DND-41 (cell line): Measurements from ENCODE around the gene ISYNA1.

ENCODE experiments used
- ATAC-seq: fragments of 200-7000 bp; cut with Tn5 transposase; 3 replicates; pipeline ENCODE4 v1.9.1; 2021; ENCODE audit warnings: low read depth; ENCODE audit not compliant: insufficient read depth
- DNase-seq: peaks from one replicate; pipeline ENCODE4 v3.0.0-alpha.2; 2020
- H2AFZ ChIP-seq: 2 replicates; pipeline ENCODE4 v1.6.0; 2012; ENCODE audit warnings: low read depth, low read length
- H3K27ac ChIP-seq: 2 replicates; pipeline ENCODE4 v1.5.1; 2012; ENCODE audit warnings: low read length, inconsistent platforms
- H3K27me3 ChIP-seq: fragments of 200-600 bp; sonication (generic); 2 replicates; pipeline ENCODE4 v1.6.0; 2012; ENCODE audit warnings: low read length, mild to moderate bottlenecking, inconsistent platforms; ENCODE audit not compliant: insufficient read depth, poor library complexity
- H3K36me3 ChIP-seq: 2 replicates; pipeline ENCODE4 v1.5.1; 2012; ENCODE audit warnings: low read length, inconsistent platforms; ENCODE audit not compliant: insufficient read depth
- H3K4me1 ChIP-seq: 2 replicates; pipeline ENCODE4 v1.5.1; 2012; ENCODE audit warnings: mild to moderate bottlenecking, low read length; ENCODE audit not compliant: insufficient read depth
- H3K4me2 ChIP-seq: 2 replicates; pipeline ENCODE4 v1.6.0; 2012; ENCODE audit warnings: mild to moderate bottlenecking, moderate library complexity, low read length, inconsistent platforms; ENCODE audit not compliant: insufficient read depth
- H3K4me3 ChIP-seq, 2 experiments: fragments of 200-600 bp in 1 of 2; shearing (Covaris generic) in 1 of 2; 2 replicates each; pipeline ENCODE4 v1.5.1; 2012 to 2016; ENCODE audit warnings: inconsistent platforms in 2 of 2, low read length in 2 of 2, mild to moderate bottlenecking in 2 of 2, low read depth in 1 of 2, moderate library complexity in 1 of 2
- H3K79me2 ChIP-seq: 2 replicates; pipeline ENCODE4 v1.6.0; 2012; ENCODE audit warnings: low read length, inconsistent platforms; ENCODE audit not compliant: insufficient read depth
- H3K9ac ChIP-seq: 2 replicates; pipeline ENCODE4 v1.6.0; 2012; ENCODE audit warnings: low read depth, mild to moderate bottlenecking, inconsistent platforms, low read length, moderate library complexity
- H3K9me3 ChIP-seq: 2 replicates; pipeline ENCODE4 v1.5.1; 2012; ENCODE audit warnings: low read length, moderate library complexity, mild to moderate bottlenecking, inconsistent platforms; ENCODE audit not compliant: insufficient read depth, severe bottlenecking
- H4K20me1 ChIP-seq: 2 replicates; pipeline ENCODE4 v1.6.0; 2012; ENCODE audit warnings: low read length; ENCODE audit not compliant: insufficient read depth
- EZH2 ChIP-seq: IDR thresholded peaks from 3 replicates; pipeline ENCODE4 v1.6.1; 2012; ENCODE audit warnings: borderline replicate concordance, low read depth, mild to moderate bottlenecking, moderate library complexity, low read length, inconsistent platforms; ENCODE audit not compliant: severe bottlenecking
- TF ChIP-seq, protein P1 (sequence below): IDR thresholded peaks from 2 replicates; pipeline ENCODE4 v1.5.1; 2012; ENCODE audit warnings: borderline replicate concordance, low read length, moderate library complexity, mild to moderate bottlenecking; ENCODE audit not compliant: poor library complexity, severe bottlenecking; ENCODE audit errors: extremely low read depth

ISYNA1 gene

DNA sequence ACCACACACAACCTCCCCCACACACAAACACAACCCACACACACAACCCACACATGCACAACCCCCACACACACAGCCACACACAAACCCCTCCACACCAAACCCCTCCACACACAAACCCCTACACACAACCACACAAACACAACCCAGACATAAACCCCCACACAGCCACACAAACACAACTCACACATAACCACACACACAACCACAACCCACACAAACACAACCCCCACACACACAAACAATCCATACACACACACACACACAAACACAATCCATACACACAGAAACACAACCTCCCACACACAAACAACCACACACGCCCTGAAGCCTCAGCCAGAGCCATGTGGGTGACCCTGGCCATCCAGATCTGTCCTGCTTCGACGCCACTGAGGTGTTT is 30.0 kb upstream of the ISYNA1 start:
- Histone ChIP-seq H3K9me3 (no peaks in the 10 kb centered on the region), H3K9ac (no peak overlapping the region), H4K20me1 (peaks cover 52% of the 10 kb centered on the region), H3K36me3 (peaks cover 37% of the 10 kb centered on the region), H2AFZ (no peak overlapping the region), H3K4me1 (no peaks in the 10 kb centered on the region), H3K27ac (no peak overlapping the region), H3K4me3 (no peak overlapping the region), H3K27me3 (no peaks in the 10 kb centered on the region), H3K4me2 (no peak overlapping the region), H3K79me2 (peaks cover 12% of the 10 kb centered on the region)
- ATAC-seq (no peak), DNase-seq (no peak)
- TF ChIP-seq EZH2 = no peak
- TF ChIP-seq, protein P1, sequence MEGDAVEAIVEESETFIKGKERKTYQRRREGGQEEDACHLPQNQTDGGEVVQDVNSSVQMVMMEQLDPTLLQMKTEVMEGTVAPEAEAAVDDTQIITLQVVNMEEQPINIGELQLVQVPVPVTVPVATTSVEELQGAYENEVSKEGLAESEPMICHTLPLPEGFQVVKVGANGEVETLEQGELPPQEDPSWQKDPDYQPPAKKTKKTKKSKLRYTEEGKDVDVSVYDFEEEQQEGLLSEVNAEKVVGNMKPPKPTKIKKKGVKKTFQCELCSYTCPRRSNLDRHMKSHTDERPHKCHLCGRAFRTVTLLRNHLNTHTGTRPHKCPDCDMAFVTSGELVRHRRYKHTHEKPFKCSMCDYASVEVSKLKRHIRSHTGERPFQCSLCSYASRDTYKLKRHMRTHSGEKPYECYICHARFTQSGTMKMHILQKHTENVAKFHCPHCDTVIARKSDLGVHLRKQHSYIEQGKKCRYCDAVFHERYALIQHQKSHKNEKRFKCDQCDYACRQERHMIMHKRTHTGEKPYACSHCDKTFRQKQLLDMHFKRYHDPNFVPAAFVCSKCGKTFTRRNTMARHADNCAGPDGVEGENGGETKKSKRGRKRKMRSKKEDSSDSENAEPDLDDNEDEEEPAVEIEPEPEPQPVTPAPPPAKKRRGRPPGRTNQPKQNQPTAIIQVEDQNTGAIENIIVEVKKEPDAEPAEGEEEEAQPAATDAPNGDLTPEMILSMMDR = no peak

DNA sequence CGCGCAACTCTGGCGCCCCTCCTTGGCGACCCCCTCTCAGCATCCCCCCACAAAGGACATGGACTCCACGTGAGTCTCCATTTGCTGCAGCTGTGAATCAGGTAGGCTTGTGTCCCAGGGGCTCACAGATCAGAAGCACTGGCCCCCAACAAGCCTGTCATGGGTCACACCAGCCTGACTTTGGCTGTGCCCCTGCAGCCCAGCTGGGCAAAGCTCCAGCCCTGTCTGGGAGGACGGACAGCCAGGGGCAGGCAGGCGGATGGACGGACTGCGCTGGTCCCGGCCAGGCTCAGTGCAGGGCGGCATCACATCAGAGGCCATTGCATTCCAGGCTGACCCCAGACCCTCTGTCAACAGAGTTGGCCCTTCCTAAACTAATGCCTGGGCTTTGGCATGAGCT is 28.4 kb upstream of the ISYNA1 start:
- Histone ChIP-seq H3K4me3 (no peak overlapping the region), H3K79me2 (peaks cover 12% of the 10 kb centered on the region), H2AFZ (no peak overlapping the region), H3K4me1 (no peaks in the 10 kb centered on the region), H3K9ac (no peak overlapping the region), H3K27ac (no peak overlapping the region), H3K36me3 (peaks cover 41% of the 10 kb centered on the region), H4K20me1 (peaks cover 53% of the 10 kb centered on the region), H3K27me3 (no peaks in the 10 kb centered on the region), H3K9me3 (no peaks in the 10 kb centered on the region), H3K4me2 (no peak overlapping the region)
- TF ChIP-seq EZH2 = no peak
- TF ChIP-seq, protein P1 = no peak
- no peak for ATAC-seq
- DNase-seq = no peak

DNA sequence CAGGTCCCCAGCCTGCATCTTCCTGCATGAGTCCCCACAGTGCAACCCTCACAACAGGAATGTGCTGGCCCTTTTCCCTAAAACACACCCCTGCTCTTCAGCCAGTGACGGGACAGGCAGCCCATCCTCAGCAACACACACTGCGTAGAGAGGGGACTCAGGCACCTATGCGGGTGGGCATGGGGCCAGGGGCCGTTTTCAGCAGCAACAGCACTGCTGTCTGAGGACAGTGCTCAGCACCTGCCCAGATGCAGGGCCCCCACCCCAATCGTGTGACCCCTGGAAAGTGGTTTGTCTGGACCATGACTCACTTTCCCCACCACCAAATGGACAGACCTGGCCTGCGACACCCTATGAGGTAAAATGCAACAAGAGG is 28.0 kb upstream of the ISYNA1 start:
- no peak for ATAC-seq
- Histone ChIP-seq H3K27me3 (no peaks in the 10 kb centered on the region), H3K9ac (no peak overlapping the region), H4K20me1 (peaks cover 57% of the 10 kb centered on the region), H3K4me1 (no peaks in the 10 kb centered on the region), H3K4me3 (no peak overlapping the region), H3K27ac (no peak overlapping the region), H3K9me3 (no peaks in the 10 kb centered on the region), H3K4me2 (no peak overlapping the region), H3K79me2 (peaks cover 12% of the 10 kb centered on the region), H3K36me3 (peaks cover 45% of the 10 kb centered on the region), H2AFZ (no peak overlapping the region)
- no peak for DNase-seq
- no peak for TF ChIP-seq EZH2
- TF ChIP-seq, protein P1 = no peak
